ENCODE data around the gene FDXACB1. TPM values are rescaled to one million over a fixed set of nuclear protein-coding genes. Genes with fewer than 3 reads are reported as not detected.
A peak's percentile ranks its signal among the peaks of the same experiment; 100 is the strongest.

The FDXACB1 gene
- total RNA-seq, 6 experiments from 2014 or later: 1.4 to 2.4 (median 2.0) TPM

DNA sequence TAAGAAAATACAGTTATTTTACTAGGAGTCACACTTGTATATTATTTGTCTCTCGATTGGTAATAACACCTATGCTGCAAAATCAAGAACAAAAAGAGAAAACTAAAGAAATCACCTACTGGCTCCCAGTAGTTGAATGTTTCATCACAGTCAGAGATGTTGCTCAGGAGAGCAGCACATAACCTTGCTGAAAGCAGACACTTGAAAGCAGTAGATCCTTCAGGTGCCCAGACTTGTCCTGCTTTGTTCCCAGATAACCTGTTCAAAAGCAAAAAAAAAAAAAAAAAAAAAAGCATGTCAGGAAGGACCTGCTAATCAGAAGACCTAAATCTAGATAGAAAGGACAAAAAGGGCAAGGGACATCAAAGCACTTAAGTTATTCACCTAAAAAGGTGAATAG is 8.9 kb downstream of the FDXACB1 start:
- Mint-ChIP-seq H3K36me3 (ENCODE audit: low read depth) (peaks cover 21% of the 10 kb centered on the region; the same call in 1 of the 2 replicates), H3K4me1 (ENCODE audit: low read depth) (peaks cover 19% of the 10 kb centered on the region), H3K27ac (no peak overlapping the region), H3K9me3 (no peaks in the 10 kb centered on the region), H3K4me3 (peak overlapping the region; percentile 99; the same call in 1 of the 2 replicates), H3K27me3 (ENCODE audit: insufficient read depth) (no peaks in the 10 kb centered on the region)
- TF ChIP-seq, protein P1, sequence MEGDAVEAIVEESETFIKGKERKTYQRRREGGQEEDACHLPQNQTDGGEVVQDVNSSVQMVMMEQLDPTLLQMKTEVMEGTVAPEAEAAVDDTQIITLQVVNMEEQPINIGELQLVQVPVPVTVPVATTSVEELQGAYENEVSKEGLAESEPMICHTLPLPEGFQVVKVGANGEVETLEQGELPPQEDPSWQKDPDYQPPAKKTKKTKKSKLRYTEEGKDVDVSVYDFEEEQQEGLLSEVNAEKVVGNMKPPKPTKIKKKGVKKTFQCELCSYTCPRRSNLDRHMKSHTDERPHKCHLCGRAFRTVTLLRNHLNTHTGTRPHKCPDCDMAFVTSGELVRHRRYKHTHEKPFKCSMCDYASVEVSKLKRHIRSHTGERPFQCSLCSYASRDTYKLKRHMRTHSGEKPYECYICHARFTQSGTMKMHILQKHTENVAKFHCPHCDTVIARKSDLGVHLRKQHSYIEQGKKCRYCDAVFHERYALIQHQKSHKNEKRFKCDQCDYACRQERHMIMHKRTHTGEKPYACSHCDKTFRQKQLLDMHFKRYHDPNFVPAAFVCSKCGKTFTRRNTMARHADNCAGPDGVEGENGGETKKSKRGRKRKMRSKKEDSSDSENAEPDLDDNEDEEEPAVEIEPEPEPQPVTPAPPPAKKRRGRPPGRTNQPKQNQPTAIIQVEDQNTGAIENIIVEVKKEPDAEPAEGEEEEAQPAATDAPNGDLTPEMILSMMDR (IDR thresholded peaks at IDR 0.05): no peak
- no peak for DNase-seq

DNA sequence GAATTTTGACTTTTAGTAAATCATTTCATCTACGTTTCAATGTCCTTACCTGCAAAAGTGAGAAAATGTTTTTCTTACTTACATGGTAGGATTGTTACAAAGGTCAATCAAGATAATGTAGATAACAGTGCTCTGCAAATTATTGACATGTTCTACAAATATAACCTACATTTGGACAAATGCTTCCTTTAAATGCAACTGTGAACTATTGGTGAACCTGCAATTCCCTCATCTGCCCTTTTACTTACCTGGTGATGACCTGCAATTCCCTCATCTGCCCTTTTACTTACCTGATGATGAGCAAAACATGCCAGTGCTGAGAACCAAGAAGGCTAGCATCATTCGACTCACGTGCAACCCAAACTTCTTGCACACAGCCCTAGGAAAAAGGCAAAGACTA is 18.7 kb downstream of the FDXACB1 start:
- Mint-ChIP-seq H3K36me3 (ENCODE audit: low read depth) (no peaks in the 10 kb centered on the region; the same call in none of the 2 replicates), H3K4me1 (ENCODE audit: low read depth) (no peaks in the 10 kb centered on the region), H3K4me3 (no peak overlapping the region), H3K27me3 (ENCODE audit: insufficient read depth) (no peaks in the 10 kb centered on the region; the same call in 1 of the 2 replicates), H3K27ac (no peak overlapping the region), H3K9me3 (no peaks in the 10 kb centered on the region)
- TF ChIP-seq, protein P1 (IDR thresholded peaks at IDR 0.05): no peak
- DNase-seq: no peak

DNA sequence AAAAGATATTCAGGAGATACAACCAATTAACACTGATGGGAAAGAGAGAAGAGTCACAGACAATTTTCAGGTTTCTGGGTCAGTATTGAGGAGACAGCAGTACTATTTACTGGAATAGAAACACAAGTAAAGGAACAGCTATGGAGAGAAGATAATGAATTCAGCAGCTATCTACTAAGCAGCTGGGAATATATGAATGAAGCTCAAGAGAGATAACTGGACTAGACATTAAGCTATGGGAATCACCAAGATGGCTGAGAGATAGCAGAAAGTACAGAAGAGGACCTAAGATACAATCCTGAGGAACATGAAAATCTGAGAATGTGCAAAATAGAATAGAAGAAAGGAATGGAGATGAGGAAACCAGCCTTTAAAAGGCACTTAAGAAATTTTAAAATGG is 23.5 kb downstream of the FDXACB1 start:
- Mint-ChIP-seq H3K27ac (no peak overlapping the region), H3K4me1 (ENCODE audit: low read depth) (no peaks in the 10 kb centered on the region), H3K4me3 (no peak overlapping the region), H3K9me3 (no peaks in the 10 kb centered on the region), H3K27me3 (ENCODE audit: insufficient read depth) (no peaks in the 10 kb centered on the region), H3K36me3 (ENCODE audit: low read depth) (peaks cover 5% of the 10 kb centered on the region)
- TF ChIP-seq, protein P1 (IDR thresholded peaks at IDR 0.05): no peak
- DNase-seq: no peak

DNA sequence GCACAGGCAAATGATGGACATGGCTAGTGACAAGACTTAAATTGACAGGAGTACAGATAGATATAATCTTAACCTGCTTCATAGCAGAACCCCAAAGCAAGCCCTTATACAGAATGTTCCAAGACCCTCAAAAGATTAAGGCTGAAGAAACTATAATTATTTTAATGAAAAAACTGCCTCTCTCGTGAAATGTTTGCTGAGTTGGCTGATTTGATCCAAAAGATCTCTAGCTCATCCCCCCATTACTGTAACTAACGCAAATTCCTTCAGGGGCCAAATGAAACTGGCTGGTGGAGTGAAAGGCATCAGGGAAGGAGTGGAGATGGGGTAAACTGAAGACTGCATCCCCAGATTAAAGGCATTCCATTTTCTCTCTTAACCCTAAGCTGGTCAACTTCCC is 26.9 kb downstream of the FDXACB1 start:
- no peak overlapping the region for H3K27ac Mint-ChIP-seq
- no peaks in the 10 kb centered on the region for H3K27me3 Mint-ChIP-seq (ENCODE audit: insufficient read depth)
- H3K4me1 Mint-ChIP-seq (ENCODE audit: low read depth): peaks cover 10% of the 10 kb centered on the region
- H3K9me3 Mint-ChIP-seq: no peaks in the 10 kb centered on the region
- TF ChIP-seq, protein P1 (IDR thresholded peaks at IDR 0.05): no peak
- H3K36me3 Mint-ChIP-seq (ENCODE audit: low read depth): peaks cover 13% of the 10 kb centered on the region
- H3K4me3 Mint-ChIP-seq: no peak overlapping the region
- no peak for DNase-seq

DNA sequence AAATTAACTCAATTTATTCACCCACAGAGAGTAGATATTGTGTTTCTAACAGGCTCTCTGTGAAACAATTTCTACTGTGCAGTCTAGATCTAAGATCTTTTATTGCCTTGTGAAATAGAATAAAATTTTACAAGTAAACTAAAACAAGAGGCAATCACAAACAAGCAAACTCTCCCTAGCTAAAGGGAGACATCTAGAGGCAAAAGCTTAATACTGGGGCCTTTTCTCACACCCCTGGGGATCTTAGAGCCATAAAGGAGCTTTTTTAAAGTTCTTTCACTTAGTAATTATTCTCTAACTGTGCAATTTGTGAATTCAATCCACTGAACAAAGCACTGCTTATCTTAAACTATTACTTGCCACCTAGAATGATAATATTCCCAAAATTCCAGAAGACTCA is 27.3 kb downstream of the FDXACB1 start:
- H3K36me3 Mint-ChIP-seq (ENCODE audit: low read depth): peaks cover 13% of the 10 kb centered on the region
- TF ChIP-seq, protein P1 (IDR thresholded peaks at IDR 0.05): peak; percentile 69
- no peak overlapping the region for H3K27ac Mint-ChIP-seq
- H3K4me3 Mint-ChIP-seq: no peak overlapping the region
- H3K27me3 Mint-ChIP-seq (ENCODE audit: insufficient read depth): no peaks in the 10 kb centered on the region
- H3K4me1 Mint-ChIP-seq (ENCODE audit: low read depth): peaks cover 14% of the 10 kb centered on the region
- no peaks in the 10 kb centered on the region for H3K9me3 Mint-ChIP-seq
- DNase-seq: peak; percentile 36

DNA sequence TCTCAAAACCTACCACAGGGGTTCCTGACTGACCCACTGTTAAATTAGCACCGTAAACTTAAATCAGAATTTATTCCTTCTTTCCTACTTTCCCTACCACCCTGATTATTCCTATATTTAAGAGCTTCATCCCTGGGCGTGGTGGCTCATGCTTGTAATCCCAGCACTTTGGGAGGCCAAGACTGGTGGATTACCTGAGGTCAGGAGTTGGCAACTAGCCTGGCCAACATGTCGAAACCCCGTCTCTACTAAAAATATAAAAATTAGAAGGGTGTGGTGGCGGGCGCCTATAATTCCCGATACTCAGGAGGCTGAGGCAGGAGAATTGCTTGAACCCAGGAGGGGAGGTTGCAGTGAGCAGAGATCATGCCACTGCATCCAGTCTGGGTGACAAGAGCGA is 27.9 kb downstream of the FDXACB1 start:
- H3K27me3 Mint-ChIP-seq (ENCODE audit: insufficient read depth): no peaks in the 10 kb centered on the region
- peaks cover 13% of the 10 kb centered on the region for H3K36me3 Mint-ChIP-seq (ENCODE audit: low read depth)
- DNase-seq: no peak
- H3K4me1 Mint-ChIP-seq (ENCODE audit: low read depth): peaks cover 20% of the 10 kb centered on the region
- no peak overlapping the region for H3K27ac Mint-ChIP-seq
- no peak overlapping the region for H3K4me3 Mint-ChIP-seq
- H3K9me3 Mint-ChIP-seq: no peaks in the 10 kb centered on the region
- TF ChIP-seq, protein P1 (IDR thresholded peaks at IDR 0.05): no peak
